DND-41 (cell line): Measurements from ENCODE around the gene SMURF1.

Experiments
- ATAC-seq: fragments of 200-7000 bp; cut with Tn5 transposase; 3 replicates; pipeline ENCODE4 v1.9.1; 2021; ENCODE audit warnings: low read depth; ENCODE audit not compliant: insufficient read depth
- DNase-seq: peaks from one replicate; pipeline ENCODE4 v3.0.0-alpha.2; 2020
- H2AFZ ChIP-seq: 2 replicates; pipeline ENCODE4 v1.6.0; 2012; ENCODE audit warnings: low read depth, low read length
- H3K27ac ChIP-seq: 2 replicates; pipeline ENCODE4 v1.5.1; 2012; ENCODE audit warnings: low read length, inconsistent platforms
- H3K27me3 ChIP-seq: fragments of 200-600 bp; sonication (generic); 2 replicates; pipeline ENCODE4 v1.6.0; 2012; ENCODE audit warnings: low read length, mild to moderate bottlenecking, inconsistent platforms; ENCODE audit not compliant: insufficient read depth, poor library complexity
- H3K36me3 ChIP-seq: 2 replicates; pipeline ENCODE4 v1.5.1; 2012; ENCODE audit warnings: low read length, inconsistent platforms; ENCODE audit not compliant: insufficient read depth
- H3K4me1 ChIP-seq: 2 replicates; pipeline ENCODE4 v1.5.1; 2012; ENCODE audit warnings: mild to moderate bottlenecking, low read length; ENCODE audit not compliant: insufficient read depth
- H3K4me2 ChIP-seq: 2 replicates; pipeline ENCODE4 v1.6.0; 2012; ENCODE audit warnings: mild to moderate bottlenecking, moderate library complexity, low read length, inconsistent platforms; ENCODE audit not compliant: insufficient read depth
- H3K4me3 ChIP-seq, 2 experiments: fragments of 200-600 bp in 1 of 2; shearing (Covaris generic) in 1 of 2; 2 replicates each; pipeline ENCODE4 v1.5.1; 2012 to 2016; ENCODE audit warnings: inconsistent platforms in 2 of 2, low read length in 2 of 2, mild to moderate bottlenecking in 2 of 2, low read depth in 1 of 2, moderate library complexity in 1 of 2
- H3K79me2 ChIP-seq: 2 replicates; pipeline ENCODE4 v1.6.0; 2012; ENCODE audit warnings: low read length, inconsistent platforms; ENCODE audit not compliant: insufficient read depth
- H3K9ac ChIP-seq: 2 replicates; pipeline ENCODE4 v1.6.0; 2012; ENCODE audit warnings: low read depth, mild to moderate bottlenecking, inconsistent platforms, low read length, moderate library complexity
- H3K9me3 ChIP-seq: 2 replicates; pipeline ENCODE4 v1.5.1; 2012; ENCODE audit warnings: low read length, moderate library complexity, mild to moderate bottlenecking, inconsistent platforms; ENCODE audit not compliant: insufficient read depth, severe bottlenecking
- H4K20me1 ChIP-seq: 2 replicates; pipeline ENCODE4 v1.6.0; 2012; ENCODE audit warnings: low read length; ENCODE audit not compliant: insufficient read depth
- EZH2 ChIP-seq: IDR thresholded peaks from 3 replicates; pipeline ENCODE4 v1.6.1; 2012; ENCODE audit warnings: borderline replicate concordance, low read depth, mild to moderate bottlenecking, moderate library complexity, low read length, inconsistent platforms; ENCODE audit not compliant: severe bottlenecking
- TF ChIP-seq, protein P1 (sequence below): IDR thresholded peaks from 2 replicates; pipeline ENCODE4 v1.5.1; 2012; ENCODE audit warnings: borderline replicate concordance, low read length, moderate library complexity, mild to moderate bottlenecking; ENCODE audit not compliant: poor library complexity, severe bottlenecking; ENCODE audit errors: extremely low read depth

SMURF1 gene

DNA sequence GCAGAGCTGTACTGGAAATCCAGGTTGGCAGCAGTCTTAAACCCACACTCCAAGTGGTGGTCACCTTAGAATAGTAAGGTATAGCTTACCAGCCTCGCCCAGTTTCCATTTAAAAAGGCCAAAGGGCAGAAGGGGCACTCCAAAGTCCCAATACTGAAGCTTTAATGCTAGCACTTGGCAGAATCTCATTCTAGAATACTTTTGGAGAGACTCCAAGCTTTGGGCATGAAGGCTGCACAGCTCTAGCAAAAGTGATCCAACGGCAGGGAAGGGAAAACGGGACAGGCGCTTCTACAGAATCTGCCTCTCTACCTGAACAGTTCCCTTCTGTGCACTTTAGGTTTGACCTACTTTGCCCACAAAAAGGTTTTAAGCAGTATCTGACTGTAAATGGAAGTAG, 19.7 kb downstream of the SMURF1 start:
- no peaks in the 10 kb centered on the region for H3K27me3 ChIP-seq
- no peak overlapping the region for H3K4me2 ChIP-seq
- ATAC-seq (no peak), DNase-seq (no peak)
- no peak overlapping the region for H3K9ac ChIP-seq
- peaks cover 62% of the 10 kb centered on the region for H4K20me1 ChIP-seq
- no peaks in the 10 kb centered on the region for H3K9me3 ChIP-seq
- H3K79me2 ChIP-seq: peaks cover 95% of the 10 kb centered on the region
- H2AFZ ChIP-seq: no peak overlapping the region
- TF ChIP-seq, protein P1, sequence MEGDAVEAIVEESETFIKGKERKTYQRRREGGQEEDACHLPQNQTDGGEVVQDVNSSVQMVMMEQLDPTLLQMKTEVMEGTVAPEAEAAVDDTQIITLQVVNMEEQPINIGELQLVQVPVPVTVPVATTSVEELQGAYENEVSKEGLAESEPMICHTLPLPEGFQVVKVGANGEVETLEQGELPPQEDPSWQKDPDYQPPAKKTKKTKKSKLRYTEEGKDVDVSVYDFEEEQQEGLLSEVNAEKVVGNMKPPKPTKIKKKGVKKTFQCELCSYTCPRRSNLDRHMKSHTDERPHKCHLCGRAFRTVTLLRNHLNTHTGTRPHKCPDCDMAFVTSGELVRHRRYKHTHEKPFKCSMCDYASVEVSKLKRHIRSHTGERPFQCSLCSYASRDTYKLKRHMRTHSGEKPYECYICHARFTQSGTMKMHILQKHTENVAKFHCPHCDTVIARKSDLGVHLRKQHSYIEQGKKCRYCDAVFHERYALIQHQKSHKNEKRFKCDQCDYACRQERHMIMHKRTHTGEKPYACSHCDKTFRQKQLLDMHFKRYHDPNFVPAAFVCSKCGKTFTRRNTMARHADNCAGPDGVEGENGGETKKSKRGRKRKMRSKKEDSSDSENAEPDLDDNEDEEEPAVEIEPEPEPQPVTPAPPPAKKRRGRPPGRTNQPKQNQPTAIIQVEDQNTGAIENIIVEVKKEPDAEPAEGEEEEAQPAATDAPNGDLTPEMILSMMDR: no peak
- no peak for TF ChIP-seq EZH2
- peaks cover 6% of the 10 kb centered on the region; the same call in 1 of the 2 replicates for H3K36me3 ChIP-seq
- H3K27ac ChIP-seq: no peak overlapping the region
- H3K4me3 ChIP-seq: no peak overlapping the region
- no peaks in the 10 kb centered on the region for H3K4me1 ChIP-seq

DNA sequence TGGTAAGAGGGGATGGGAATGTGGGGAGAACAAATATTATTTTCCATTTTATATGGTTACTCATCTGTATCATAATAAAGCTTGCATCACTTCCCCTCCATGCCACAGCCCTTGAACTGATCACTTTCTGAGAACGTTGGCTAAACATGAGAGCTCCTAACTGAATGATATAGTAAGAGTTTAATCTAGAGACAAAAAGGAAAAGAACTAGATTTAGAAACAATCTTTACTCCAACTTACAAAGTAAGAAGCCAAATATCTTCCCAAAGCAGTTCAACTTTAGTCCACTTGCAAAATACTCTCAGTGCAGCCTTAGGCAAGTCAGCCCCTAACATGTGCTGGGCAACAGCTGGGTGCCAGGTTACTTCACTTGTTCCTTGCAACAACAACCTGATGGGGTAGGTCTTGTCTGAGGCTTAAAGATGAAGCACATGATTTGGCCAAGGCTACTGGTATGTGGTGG, 20.3 kb downstream of the SMURF1 start:
- H3K4me3 ChIP-seq: no peak overlapping the region
- H3K9ac ChIP-seq: no peak overlapping the region

DNA sequence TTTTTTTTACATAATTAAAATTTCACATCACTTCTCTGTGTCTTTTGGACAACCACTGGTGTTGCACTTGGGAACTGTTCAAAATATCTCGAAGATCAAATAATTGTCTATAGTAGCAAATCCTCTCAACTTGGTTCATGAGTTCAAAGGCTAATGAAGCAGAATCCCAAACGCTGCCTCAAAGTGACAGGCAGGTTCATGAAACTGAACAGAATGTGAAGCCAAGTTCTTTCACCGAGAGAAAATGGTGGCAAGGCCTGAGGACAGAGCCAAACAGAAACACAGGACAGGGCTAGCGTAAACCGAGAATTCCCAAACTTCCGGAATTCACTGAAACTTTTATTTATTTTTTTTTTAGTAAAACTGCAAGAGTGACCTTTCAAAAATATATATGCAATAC, 21.1 kb downstream of the SMURF1 start:
- Histone ChIP-seq H3K27ac (no peak overlapping the region), H3K4me3 (no peak overlapping the region), H2AFZ (no peak overlapping the region), H3K4me1 (no peaks in the 10 kb centered on the region), H3K36me3 (peaks cover 6% of the 10 kb centered on the region; the same call in 1 of the 2 replicates), H3K9me3 (no peaks in the 10 kb centered on the region), H3K79me2 (peaks cover 95% of the 10 kb centered on the region), H3K27me3 (no peaks in the 10 kb centered on the region), H3K9ac (no peak overlapping the region), H3K4me2 (no peak overlapping the region), H4K20me1 (peaks cover 54% of the 10 kb centered on the region)
- no peak for TF ChIP-seq EZH2
- TF ChIP-seq, protein P1: no peak
- no peak for DNase-seq
- no peak for ATAC-seq

More for the DNA sequence above, 20.3 kb downstream of the SMURF1 start:
- H3K9me3 ChIP-seq: no peaks in the 10 kb centered on the region
- H3K79me2 ChIP-seq: peaks cover 95% of the 10 kb centered on the region
- no peak overlapping the region for H3K4me2 ChIP-seq
- no peaks in the 10 kb centered on the region for H3K4me1 ChIP-seq
- DNase-seq (no peak), ATAC-seq (no peak)
- H3K27ac ChIP-seq: no peak overlapping the region
- H2AFZ ChIP-seq: no peak overlapping the region
- peaks cover 6% of the 10 kb centered on the region; the same call in 1 of the 2 replicates for H3K36me3 ChIP-seq
- H4K20me1 ChIP-seq: peaks cover 60% of the 10 kb centered on the region
- TF ChIP-seq, protein P1: no peak
- no peak for TF ChIP-seq EZH2
- H3K27me3 ChIP-seq: no peaks in the 10 kb centered on the region
